ENCODE results near the gene MOB2. TPM values are rescaled to one million over a fixed set of nuclear protein-coding genes. Genes with fewer than 3 reads are reported as not detected.

MOB2 gene
- total RNA-seq, 1 experiment from 2014 or later = 22.7 TPM

DNA sequence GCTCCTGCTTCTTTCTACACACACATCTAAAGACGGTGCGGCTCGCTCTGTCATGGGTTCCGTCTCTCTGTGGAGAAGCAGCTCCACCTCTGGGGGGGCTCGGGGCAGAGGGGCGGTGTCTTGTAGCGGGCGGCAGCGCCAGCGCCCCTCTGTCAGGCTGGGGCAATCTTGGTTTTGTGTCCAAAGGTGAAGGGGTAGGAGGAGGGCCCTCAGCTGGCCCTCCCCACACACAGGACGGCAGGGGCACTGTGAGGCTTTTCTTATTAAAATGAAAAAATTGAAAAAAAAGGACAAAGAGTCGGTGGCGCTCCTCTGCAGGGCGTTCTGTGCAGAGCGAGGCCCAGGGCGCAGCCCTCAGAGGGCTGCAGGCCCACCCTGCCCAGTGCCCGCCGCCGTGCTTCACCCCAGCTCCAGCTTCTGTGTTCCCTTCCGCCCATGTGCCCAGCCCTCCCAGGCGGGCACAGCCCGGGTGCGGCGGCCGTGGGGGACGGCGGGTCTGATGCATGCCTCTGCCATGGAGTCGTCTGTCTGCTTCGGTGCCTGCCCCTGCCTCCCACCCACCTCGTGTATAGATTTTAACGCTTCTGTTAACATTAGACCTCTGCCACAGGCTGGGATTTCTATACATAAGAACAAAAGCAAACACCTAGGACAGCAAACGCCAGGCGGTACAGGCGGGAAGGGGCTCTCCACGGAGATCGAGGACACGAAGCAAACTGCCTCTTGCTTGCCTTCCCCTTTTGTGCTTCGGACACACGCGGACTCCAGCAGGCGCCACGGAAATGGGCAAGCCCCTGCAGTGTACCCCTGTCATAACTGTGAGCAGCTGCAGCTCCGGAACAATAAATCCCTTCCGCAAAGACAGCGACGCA lies 24.5 kb downstream of the MOB2 start:
- Histone ChIP-seq H2AK5ac (ENCODE audit: insufficient read length, low read length) (no peak overlapping the region), H2BK5ac (ENCODE audit: insufficient read length, low read length) (no peak overlapping the region), H3K23ac (ENCODE audit: insufficient read length, low read depth, low read length) (no peak overlapping the region), H4K91ac (ENCODE audit: insufficient read length, low read depth, low read length) (no peak overlapping the region), H3K18ac (ENCODE audit: insufficient read length, low read depth, low read length) (no peak overlapping the region), H3K27me3 (ENCODE audit: insufficient read depth, low read length) (no peaks in the 10 kb centered on the region), H3K14ac (ENCODE audit: insufficient read depth, low read length) (no peak overlapping the region), H3K79me2 (ENCODE audit: insufficient read depth, low read length) (no peaks in the 10 kb centered on the region), H3K23me2 (ENCODE audit: insufficient read length, low read depth, low read length, poor library complexity, severe bottlenecking) (no peaks in the 10 kb centered on the region), H3K27ac (ENCODE audit: insufficient read length, low read depth, low read length) (no peak overlapping the region), H3K9me3 (ENCODE audit: control insufficient read depth, low read depth, low read length) (no peaks in the 10 kb centered on the region), H2BK20ac (ENCODE audit: low read depth, low read length, poor library complexity, severe bottlenecking) (no peak overlapping the region), H3K79me1 (ENCODE audit: insufficient read depth, low read depth, low read length, poor library complexity, severe bottlenecking) (no peaks in the 10 kb centered on the region), H2BK15ac (ENCODE audit: low read depth, low read length) (no peak overlapping the region), H3K4ac (ENCODE audit: low read depth, low read length) (no peak overlapping the region), H4K8ac (replicated peaks; ENCODE audit: insufficient read length, low read depth, low read length) (no peak overlapping the region), H3K4me1 (ENCODE audit: insufficient read depth, low read length) (no peaks in the 10 kb centered on the region), H2BK12ac (ENCODE audit: insufficient read length, low read depth, low read length) (no peak overlapping the region), H3K9ac (ENCODE audit: extremely low read depth, insufficient read length, low read length) (no peak overlapping the region), H4K5ac (ENCODE audit: insufficient read length, low read depth, low read length) (no peak overlapping the region), H4K20me1 (ENCODE audit: control insufficient read depth, insufficient read depth, insufficient read length) (no peaks in the 10 kb centered on the region), H3K56ac (ENCODE audit: insufficient read length, low read depth, low read length) (no peak overlapping the region), H3T11ph (ENCODE audit: low read length) (no peak overlapping the region), H3K4me2 (ENCODE audit: insufficient read depth, insufficient read length, low read length) (no peak overlapping the region), H2BK120ac (ENCODE audit: low read depth, low read length, poor library complexity, severe bottlenecking) (no peak overlapping the region), H2AFZ (ENCODE audit: low read length) (no peak overlapping the region)
- no CpG with 5 or more reads among the region's 46 CpGs for WGBS (ENCODE audit: extremely low coverage, insufficient read length, low lambda C conversion rate)
- no peaks in the 10 kb centered on the region for H3K9me3 Mint-ChIP-seq
- TF ChIP-seq, protein P1, sequence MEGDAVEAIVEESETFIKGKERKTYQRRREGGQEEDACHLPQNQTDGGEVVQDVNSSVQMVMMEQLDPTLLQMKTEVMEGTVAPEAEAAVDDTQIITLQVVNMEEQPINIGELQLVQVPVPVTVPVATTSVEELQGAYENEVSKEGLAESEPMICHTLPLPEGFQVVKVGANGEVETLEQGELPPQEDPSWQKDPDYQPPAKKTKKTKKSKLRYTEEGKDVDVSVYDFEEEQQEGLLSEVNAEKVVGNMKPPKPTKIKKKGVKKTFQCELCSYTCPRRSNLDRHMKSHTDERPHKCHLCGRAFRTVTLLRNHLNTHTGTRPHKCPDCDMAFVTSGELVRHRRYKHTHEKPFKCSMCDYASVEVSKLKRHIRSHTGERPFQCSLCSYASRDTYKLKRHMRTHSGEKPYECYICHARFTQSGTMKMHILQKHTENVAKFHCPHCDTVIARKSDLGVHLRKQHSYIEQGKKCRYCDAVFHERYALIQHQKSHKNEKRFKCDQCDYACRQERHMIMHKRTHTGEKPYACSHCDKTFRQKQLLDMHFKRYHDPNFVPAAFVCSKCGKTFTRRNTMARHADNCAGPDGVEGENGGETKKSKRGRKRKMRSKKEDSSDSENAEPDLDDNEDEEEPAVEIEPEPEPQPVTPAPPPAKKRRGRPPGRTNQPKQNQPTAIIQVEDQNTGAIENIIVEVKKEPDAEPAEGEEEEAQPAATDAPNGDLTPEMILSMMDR (conservative IDR thresholded peaks at IDR 0.05) = no peak
- no peaks in the 10 kb centered on the region; the same call in 1 of the 2 replicates for H3K27me3 Mint-ChIP-seq (ENCODE audit: low read depth)
- H3K27ac Mint-ChIP-seq = peak overlapping the region; percentile 47 to 82 (median 74); a peak in 3 of 7 replicates
- DNase-seq = no peak
- no peak overlapping the region for H3K4me3 Mint-ChIP-seq
- H3K36me3 Mint-ChIP-seq (ENCODE audit: insufficient read depth in 1 of 3, low read depth in 3 of 3) = peaks cover 2 to 6% (median 5%) of the 10 kb centered on the region in 3 experiments; a peak in 1 of 7 replicates
- peaks cover 3 to 14% of the 10 kb centered on the region in 2 experiments; a peak in 3 of 4 replicates for H3K4me1 Mint-ChIP-seq
